GM18951 (cell line): ENCODE data around the gene PNPLA6.
"Not testable (repeated sequence)": the region's sequence is repeated elsewhere in the genome, so short reads cannot be mapped to it uniquely, and the experiment has no call there.

Experiments used
- POLR2A ChIP-seq: IDR thresholded peaks from 4 replicates; pipeline ENCODE4 v1.6.1; 2011; ENCODE audit warnings: mild to moderate bottlenecking; ENCODE audit not compliant: insufficient read length, insufficient read depth; ENCODE audit errors: extremely low read depth
- in situ Hi-C: fragments of 300-500 bp; cut with MboI; formaldehyde crosslinking; loops from one replicate; pipeline ENCODE4 v1.12.0; 2022; ENCODE audit warnings: low sequenced_read_pairs, mixed read lengths, inconsistent platforms; ENCODE audit not compliant: unreplicated experiment

Gene PNPLA6

GRCh38 chr19:7529610-7530490 is 5.7 kb upstream of the PNPLA6 start:
- in situ Hi-C loops, result no loop called here
- peak; percentile 11 for TF ChIP-seq POLR2A

GRCh38 chr19:7533281-7533885 is 2.1 kb upstream of the PNPLA6 start:
- in situ Hi-C loops, result no loop called here
- TF ChIP-seq POLR2A, result no peak

DNA sequence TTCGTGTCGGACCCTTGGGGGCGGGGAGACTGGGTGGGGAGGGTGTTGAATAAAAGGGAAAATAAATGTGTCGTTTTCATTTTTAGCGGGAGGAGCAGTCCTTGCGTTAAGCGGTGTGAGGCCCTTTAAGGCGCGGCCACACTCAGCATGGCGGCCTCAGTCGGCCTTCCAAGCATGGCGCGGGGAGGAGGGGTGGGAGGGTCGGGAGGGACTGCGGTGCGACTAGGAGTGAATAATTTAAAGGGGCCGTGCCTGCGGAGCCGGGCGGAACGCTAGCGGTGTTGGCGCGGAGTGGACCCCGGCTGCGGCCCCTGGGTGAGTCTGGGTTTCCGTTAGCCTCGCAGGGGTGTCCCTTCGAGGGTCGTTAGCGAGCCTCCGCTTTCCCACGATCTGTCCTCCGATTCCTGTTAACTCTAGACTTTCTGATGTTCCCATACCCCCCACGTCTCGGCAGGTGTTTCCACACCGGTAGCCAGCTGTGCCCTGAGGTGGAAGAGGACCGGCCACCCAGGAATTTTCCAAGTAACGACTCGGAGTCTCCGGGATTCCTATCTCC is 1.5 kb upstream of the PNPLA6 start:
- in situ Hi-C loops, result no loop called here
- no peak for TF ChIP-seq POLR2A

- in situ Hi-C loops, result no loop called here
- TF ChIP-seq POLR2A, result no peak
These were observed 928 bp upstream of the PNPLA6 start for GRCh38 chr19:7534531-7535046.

- peak; percentile 9 for TF ChIP-seq POLR2A
- in situ Hi-C loops, result no loop called here
These were observed 630 bp downstream of the PNPLA6 start for GRCh38 chr19:7535998-7536695.

DNA sequence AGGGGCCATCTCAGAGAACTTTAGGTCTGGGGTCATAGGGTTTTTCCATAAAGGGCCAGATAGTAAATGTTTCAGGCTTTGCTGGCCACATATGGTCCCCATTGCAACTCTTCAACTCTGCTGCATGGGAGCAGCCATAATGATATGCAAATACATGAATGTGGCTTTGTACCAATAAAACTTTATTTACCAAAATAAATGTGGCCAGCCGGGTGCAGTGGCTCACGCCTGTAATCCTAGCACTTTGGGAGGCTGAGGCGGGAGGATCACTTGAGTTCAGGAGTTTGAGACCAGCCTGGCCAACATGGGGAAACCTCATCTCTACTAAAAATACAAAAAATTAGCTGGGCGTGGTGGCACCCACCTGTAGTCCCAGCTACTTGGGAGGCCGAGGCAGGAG is 3.5 kb downstream of the PNPLA6 start:
- in situ Hi-C loops, result not testable (repeated sequence)

GRCh38 chr19:7539827-7540425 is 4.4 kb downstream of the PNPLA6 start:
- in situ Hi-C loops, result no loop called here
- no peak for TF ChIP-seq POLR2A

- no peak for TF ChIP-seq POLR2A
- in situ Hi-C loops, result no loop called here
These were observed 5.4 kb downstream of the PNPLA6 start for GRCh38 chr19:7540761-7541474.

GRCh38 chr19:7541475-7541824 is 5.9 kb downstream of the PNPLA6 start:
- in situ Hi-C loops, result no loop called here

DNA sequence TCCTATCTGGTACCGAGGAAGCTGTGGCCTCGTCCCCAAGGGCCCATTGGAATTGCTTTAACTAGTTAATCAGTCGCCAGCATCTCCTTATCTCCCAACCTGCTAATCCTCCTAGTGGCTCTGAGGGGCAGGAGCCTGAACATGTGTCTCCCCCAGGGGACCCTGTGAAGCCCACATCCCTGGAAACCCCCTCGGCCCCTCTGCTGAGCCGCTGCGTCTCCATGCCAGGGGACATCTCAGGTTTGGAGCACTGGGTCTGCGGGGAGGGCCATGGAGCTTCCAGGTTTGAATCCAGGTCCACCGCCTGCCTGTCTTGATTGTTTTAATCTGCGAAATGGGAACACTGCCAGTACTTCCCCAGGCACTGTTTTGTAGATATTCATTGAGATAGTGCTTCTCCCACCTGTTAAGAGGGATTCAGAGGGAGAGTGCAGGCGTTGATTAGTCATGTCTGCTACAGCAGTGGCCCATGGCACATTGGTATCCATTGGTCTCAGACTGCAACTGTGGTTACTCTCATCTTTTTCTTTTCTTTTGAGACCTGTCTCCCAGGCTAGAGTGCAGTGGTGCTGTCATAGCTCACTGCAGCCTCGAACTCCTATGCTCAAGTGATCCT is 6.4 kb downstream of the PNPLA6 start:
- in situ Hi-C loops, result no loop called here

More at GRCh38 chr19:7541475-7541824, 5.9 kb downstream of the PNPLA6 start:
- TF ChIP-seq POLR2A, result no peak

DNA sequence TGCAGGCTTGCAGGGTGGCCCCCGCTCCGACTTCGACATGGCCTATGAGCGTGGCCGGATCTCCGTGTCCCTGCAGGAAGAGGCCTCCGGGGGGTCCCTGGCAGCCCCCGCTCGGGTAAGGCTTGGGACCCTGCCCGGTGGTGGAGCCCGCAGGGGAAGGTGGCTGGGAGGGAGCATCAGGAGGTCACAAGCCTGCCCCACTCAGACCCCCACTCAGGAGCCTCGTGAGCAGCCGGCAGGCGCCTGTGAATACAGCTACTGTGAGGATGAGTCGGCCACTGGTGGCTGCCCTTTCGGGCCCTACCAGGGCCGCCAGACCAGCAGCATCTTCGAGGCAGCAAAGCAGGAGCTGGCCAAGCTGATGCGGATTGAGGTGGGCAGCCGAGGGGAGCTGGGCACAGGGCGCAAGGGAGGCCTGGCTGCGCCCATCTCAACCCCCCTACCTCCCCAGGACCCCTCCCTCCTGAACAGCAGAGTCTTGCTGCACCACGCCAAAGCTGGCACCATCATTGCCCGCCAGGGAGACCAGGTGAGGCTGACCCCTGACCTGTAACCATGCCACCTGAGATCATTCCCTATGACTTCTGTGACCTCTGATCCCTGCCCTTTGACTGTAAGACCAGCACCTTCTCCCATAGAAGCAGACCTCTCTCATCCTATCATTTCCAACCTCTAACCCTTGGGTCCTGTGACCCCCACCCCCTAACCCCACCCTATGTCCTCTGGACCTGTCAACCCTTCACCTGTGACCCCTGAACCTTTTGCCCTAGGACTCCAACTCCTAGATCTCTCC is 7.2 kb downstream of the PNPLA6 start:
- no peak for TF ChIP-seq POLR2A
- in situ Hi-C loops, result no loop called here

More for the DNA sequence above, 6.4 kb downstream of the PNPLA6 start:
- TF ChIP-seq POLR2A, result no peak

GRCh38 chr19:7544626-7545025 is 9.1 kb downstream of the PNPLA6 start:
- in situ Hi-C loops, result no loop called here
- no peak for TF ChIP-seq POLR2A
